Chondrocyte (in vitro differentiated cells): ENCODE data around the gene PLD1. TPM values are rescaled to one million over a fixed set of nuclear protein-coding genes. Genes with fewer than 3 reads are reported as not detected.

ENCODE experiments used
- DNase-seq: peaks from one replicate; pipeline ENCODE4 v3.0.0; 2021; ENCODE audit warnings: mixed read lengths, low spot score
- H3K27ac Mint-ChIP-seq: one replicate; pipeline ENCODE4 v1.8.0; 2021; ENCODE audit warnings: mild to moderate bottlenecking, moderate library complexity, mixed read lengths; ENCODE audit not compliant: unreplicated experiment
- H3K27me3 Mint-ChIP-seq: 2 replicates; pipeline ENCODE4 v1.8.0; 2021; ENCODE audit warnings: low read depth, mixed read lengths
- H3K36me3 Mint-ChIP-seq: 2 replicates; pipeline ENCODE4 v1.8.0; 2021; ENCODE audit warnings: low read depth, mixed read lengths
- H3K4me1 Mint-ChIP-seq: 2 replicates; pipeline ENCODE4 v1.8.0; 2021; ENCODE audit warnings: low read depth, mild to moderate bottlenecking, mixed read lengths
- H3K4me3 Mint-ChIP-seq: one replicate; pipeline ENCODE4 v1.8.0; 2021; ENCODE audit warnings: mild to moderate bottlenecking, moderate library complexity, mixed read lengths; ENCODE audit not compliant: unreplicated experiment
- H3K9me3 Mint-ChIP-seq: 2 replicates; pipeline ENCODE4 v1.8.0; 2021; ENCODE audit warnings: low read depth, mixed read lengths
- CTCF ChIP-seq: fragments of 200-600 bp; sonication (generic); IDR thresholded peaks from 2 replicates; pipeline ENCODE4 v1.5.0; 2021; ENCODE audit warnings: antibody characterized with exemption, mild to moderate bottlenecking, moderate library complexity
- total RNA-seq: library from RNA; stranded (reverse); gene quantifications from 3 replicates; pipeline ENCODE4 v1.2.1, GENCODE V29; 2021

Gene PLD1
- total RNA-seq, 1 donor from 2014 or later = 17.0 TPM

DNA sequence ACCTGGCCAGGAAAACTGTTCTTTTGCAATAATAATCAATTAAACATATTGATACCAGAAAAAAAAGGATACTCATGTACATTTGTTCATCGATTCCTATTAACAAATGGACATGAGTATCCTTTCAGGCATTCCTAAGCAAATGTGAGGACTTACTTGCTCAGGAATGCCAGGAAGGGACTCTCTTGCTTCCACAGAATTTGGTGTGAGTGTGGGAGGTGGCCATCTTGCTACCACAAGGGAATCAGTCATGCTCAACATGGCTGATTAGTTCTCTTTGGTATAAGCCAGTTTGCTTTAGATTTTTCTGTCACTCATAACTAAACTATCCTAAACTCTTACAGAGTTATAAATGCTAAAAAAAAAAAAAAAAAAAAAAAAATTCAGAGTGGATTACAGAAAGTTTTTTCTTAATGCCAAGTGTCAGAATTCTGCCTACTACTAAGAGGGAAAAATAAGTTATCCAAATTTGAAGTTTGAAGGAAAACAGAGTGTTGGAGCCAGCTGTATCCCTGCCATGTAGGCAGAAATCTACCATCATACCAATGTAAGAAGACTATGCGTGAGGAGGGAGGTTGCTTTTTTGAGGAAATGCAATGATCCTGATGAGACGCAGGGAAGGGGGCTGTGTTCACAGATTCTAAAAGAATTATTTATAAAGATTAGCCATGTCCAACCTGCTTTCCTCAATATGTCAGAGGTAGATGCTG, 98.7 kb downstream of the PLD1 start:
- Mint-ChIP-seq H3K4me1 (peaks cover 4% of the 10 kb centered on the region), H3K36me3 (peaks cover 21% of the 10 kb centered on the region), H3K27ac (no peak overlapping the region), H3K9me3 (peaks cover 16% of the 10 kb centered on the region), H3K4me3 (no peak overlapping the region), H3K27me3 (no peaks in the 10 kb centered on the region)
- TF ChIP-seq CTCF = no peak
- DNase-seq = no peak

DNA sequence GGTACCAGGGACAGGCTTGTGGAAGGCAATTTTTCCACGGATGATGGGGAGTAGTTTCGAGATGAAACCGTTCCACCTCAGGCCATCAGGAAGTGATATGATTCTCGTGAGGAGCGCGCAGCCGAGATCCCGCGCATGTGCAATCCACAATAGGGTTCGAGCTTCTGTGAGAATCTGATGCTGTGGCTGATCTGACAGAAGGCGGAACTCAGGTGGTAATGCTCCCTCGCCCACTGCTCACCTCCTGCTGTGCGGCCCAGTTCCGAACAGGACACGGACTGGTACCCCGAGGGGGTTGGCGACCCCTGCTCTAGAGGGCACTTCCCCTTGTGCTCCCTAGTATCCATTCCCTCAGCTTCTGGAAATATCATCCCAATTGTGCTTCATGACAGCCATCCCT, 99.9 kb downstream of the PLD1 start:
- H3K27me3 Mint-ChIP-seq = no peaks in the 10 kb centered on the region
- peaks cover 13% of the 10 kb centered on the region for H3K36me3 Mint-ChIP-seq
- DNase-seq = no peak
- TF ChIP-seq CTCF = no peak
- peaks cover 4% of the 10 kb centered on the region for H3K4me1 Mint-ChIP-seq
- H3K27ac Mint-ChIP-seq = no peak overlapping the region
- no peak overlapping the region for H3K4me3 Mint-ChIP-seq
- peaks cover 5% of the 10 kb centered on the region for H3K9me3 Mint-ChIP-seq

DNA sequence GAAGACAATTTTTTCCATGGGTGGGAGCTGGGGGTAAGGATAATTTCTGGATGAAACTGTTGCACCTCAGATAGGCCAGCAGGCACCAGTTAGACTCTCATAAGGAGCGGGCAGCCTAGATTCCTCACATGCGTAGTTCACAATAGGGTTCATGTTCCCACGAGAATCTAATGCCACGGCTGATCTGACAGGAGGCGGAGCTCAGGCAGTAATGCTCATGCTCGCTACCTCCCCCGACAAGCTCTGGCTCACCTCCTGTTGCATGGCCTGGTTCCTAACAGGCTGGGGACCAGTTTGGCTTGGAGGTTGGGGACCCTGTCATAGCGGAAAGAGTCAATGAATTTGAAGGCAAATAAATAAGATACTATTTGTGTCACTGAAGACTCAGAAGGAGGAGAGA, 105.5 kb downstream of the PLD1 start:
- no peak for TF ChIP-seq CTCF
- Mint-ChIP-seq H3K27me3 (no peaks in the 10 kb centered on the region), H3K36me3 (peaks cover 10% of the 10 kb centered on the region), H3K27ac (no peak overlapping the region), H3K4me1 (peaks cover 7% of the 10 kb centered on the region), H3K4me3 (no peak overlapping the region), H3K9me3 (peaks cover 8% of the 10 kb centered on the region)
- DNase-seq = no peak

GRCh38 chr3:171704002-171704401, 106.3 kb downstream of the PLD1 start:
- TF ChIP-seq CTCF = peak; percentile 74
- no peak overlapping the region for H3K4me3 Mint-ChIP-seq
- H3K9me3 Mint-ChIP-seq = peaks cover 8% of the 10 kb centered on the region
- no peaks in the 10 kb centered on the region for H3K27me3 Mint-ChIP-seq
- peaks cover 11% of the 10 kb centered on the region for H3K36me3 Mint-ChIP-seq
- H3K27ac Mint-ChIP-seq = no peak overlapping the region
- peaks cover 7% of the 10 kb centered on the region for H3K4me1 Mint-ChIP-seq
- no peak for DNase-seq

GRCh38 chr3:171703144-171703543, 107.1 kb downstream of the PLD1 start:
- H3K4me1 Mint-ChIP-seq = peaks cover 7% of the 10 kb centered on the region
- TF ChIP-seq CTCF = no peak
- H3K9me3 Mint-ChIP-seq = peaks cover 8% of the 10 kb centered on the region
- no peak overlapping the region for H3K27ac Mint-ChIP-seq
- H3K4me3 Mint-ChIP-seq = no peak overlapping the region
- H3K27me3 Mint-ChIP-seq = no peaks in the 10 kb centered on the region
- DNase-seq = no peak
- H3K36me3 Mint-ChIP-seq = peaks cover 11% of the 10 kb centered on the region
